NB4 (cell line): ENCODE measurements around the gene HIRA.

Experiments
- CTCF ChIP-seq: IDR thresholded peaks from one replicate; pipeline ENCODE4 v1.5.1; 2012; ENCODE audit warnings: low read depth, low read length
- MAX ChIP-seq: IDR thresholded peaks from 2 replicates; pipeline ENCODE4 v1.6.1; 2011; ENCODE audit warnings: low read depth, low read length
- MYC ChIP-seq: IDR thresholded peaks from 2 replicates; pipeline ENCODE4 v1.6.1; 2011; ENCODE audit warnings: low read depth, low read length
- POLR2A ChIP-seq: IDR thresholded peaks from 2 replicates; pipeline ENCODE4 v1.6.1; 2011; ENCODE audit warnings: mild to moderate bottlenecking; ENCODE audit not compliant: insufficient read length; ENCODE audit errors: extremely low read depth

- TF ChIP-seq CTCF (no peak), MAX (no peak), MYC (no peak), POLR2A (no peak)
Observed at GRCh38 chr22:19360300-19360792, 71.2 kb downstream of the HIRA start.
